GM23248 (cell line): Measurements from ENCODE around the gene RPL29.

Experiments used
- EZH2 ChIP-seq: fragments of 200-600 bp; sonication (generic); IDR thresholded peaks from 2 replicates; pipeline ENCODE4 v1.6.1; 2018; ENCODE audit warnings: antibody characterized with exemption, mild to moderate bottlenecking; ENCODE audit not compliant: insufficient read depth, poor library complexity, severe bottlenecking
- EZH2phosphoT487 ChIP-seq: fragments of 200-600 bp; sonication (generic); IDR thresholded peaks from 2 replicates; pipeline ENCODE4 v1.6.1; 2018; ENCODE audit warnings: antibody characterized with exemption, moderate library complexity, mild to moderate bottlenecking, low read depth; ENCODE audit not compliant: insufficient read depth

DNA sequence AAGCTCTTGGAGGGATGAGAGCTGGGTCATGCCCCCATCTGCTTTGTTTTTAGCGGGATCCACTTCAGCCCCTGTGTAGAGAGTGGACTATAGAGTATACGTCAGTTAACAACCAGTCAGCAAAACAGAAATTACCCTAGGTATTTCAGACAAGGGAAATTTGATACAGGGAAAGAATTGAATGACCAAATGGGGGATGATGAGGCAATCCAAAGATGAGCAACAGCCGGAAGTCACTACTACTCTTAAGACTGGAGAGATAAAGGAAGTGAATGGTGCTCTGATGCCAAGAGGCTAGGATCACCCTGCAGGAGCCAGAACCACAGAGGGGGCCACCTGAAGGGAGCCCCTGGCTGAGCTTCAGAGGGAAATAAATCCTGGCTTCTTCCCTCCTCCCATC lies 42.2 kb downstream of the RPL29 start:
- TF ChIP-seq EZH2 (no peak), EZH2phosphoT487 (no peak)
